HepG2 (cell line): ENCODE data around the gene S100A6. TPM values are rescaled to one million over a fixed set of nuclear protein-coding genes. Genes with fewer than 3 reads are reported as not detected.

Experiments
- CBFB ChIP-seq: sonication (generic); formaldehyde crosslinking; IDR thresholded peaks from 2 replicates; pipeline ENCODE4 v1.4.0; 2020; ENCODE audit warnings: missing genetic modification reagents
- CEBPB ChIP-seq: IDR thresholded peaks from 2 replicates; pipeline ENCODE4 v1.6.1; 2011; ENCODE audit warnings: low read depth, low read length, improper control_type of control experiment, borderline replicate concordance
- CHD4 ChIP-seq: fragments of 200-600 bp; sonication (generic); IDR thresholded peaks from 2 replicates; pipeline ENCODE4 v1.7.0; 2017; ENCODE audit warnings: mild to moderate bottlenecking, low read length, borderline replicate concordance
- FOXA1 ChIP-seq, 2 experiments: fragments of 450-650 bp in 1 of 2; sonication (generic) in 1 of 2; formaldehyde crosslinking in 1 of 2; IDR thresholded peaks; 2 replicates each; pipeline versions ENCODE4 v1.4.0 to v1.6.1; 2016 to 2020; ENCODE audit warnings: missing genetic modification reagents in 1 of 2
- KLF16 ChIP-seq, 2 experiments: sonication (generic) in 1 of 2; formaldehyde crosslinking in 1 of 2; IDR thresholded peaks; 2 replicates each; pipeline versions ENCODE4 v1.6.1 to v1.8.0; 2016 to 2023; ENCODE audit warnings: missing genetic modification reagents in 2 of 2, missing compliant biosample characterization in 1 of 2
- NFIC ChIP-seq: IDR thresholded peaks from 2 replicates; pipeline ENCODE4 v1.6.1; 2012; ENCODE audit warnings: mild to moderate bottlenecking, low read length, inconsistent platforms
- PITX1 ChIP-seq: sonication (generic); formaldehyde crosslinking; IDR thresholded peaks from 2 replicates; pipeline ENCODE4 v1.5.1; 2020; ENCODE audit warnings: mild to moderate bottlenecking, missing genetic modification reagents
- SOX13 ChIP-seq, 3 experiments: fragments of 450-650 bp in 1 of 3; sonication (generic) in 1 of 3; formaldehyde crosslinking in 1 of 3; IDR thresholded peaks in 2 of 3; conservative IDR thresholded peaks in 1 of 3; 2 replicates each; pipeline versions ENCODE4 v1.5.0 to v1.6.1; 2016 to 2020; ENCODE audit warnings: antibody characterized with exemption in 1 of 3, mild to moderate bottlenecking in 1 of 3, missing compliant biosample characterization in 1 of 3, missing genetic modification reagents in 1 of 3, moderate library complexity in 1 of 3
- STAT6 ChIP-seq: sonication (generic); formaldehyde crosslinking; IDR thresholded peaks from 2 replicates; pipeline ENCODE4 v1.4.0; 2020; ENCODE audit warnings: missing genetic modification reagents, mild to moderate bottlenecking, borderline replicate concordance
- ZBTB10 ChIP-seq: sonication (generic); formaldehyde crosslinking; IDR thresholded peaks from 2 replicates; pipeline ENCODE4 v1.4.0; 2020; ENCODE audit warnings: missing genetic modification reagents, borderline replicate concordance
- ZFAT ChIP-seq: sonication (generic); formaldehyde crosslinking; conservative IDR thresholded peaks from 2 replicates; pipeline ENCODE4 v1.8.1; 2023; ENCODE audit warnings: missing genetic modification reagents, inconsistent platforms
- ZNF263 ChIP-seq: sonication (generic); formaldehyde crosslinking; IDR thresholded peaks from 2 replicates; pipeline ENCODE4 v1.4.0; 2020; ENCODE audit warnings: missing genetic modification reagents
- ZNF331 ChIP-seq: sonication (generic); formaldehyde crosslinking; IDR thresholded peaks from 2 replicates; pipeline ENCODE4 v1.4.0; 2020; ENCODE audit warnings: missing genetic modification reagents
- ZNF362 ChIP-seq: sonication (generic); formaldehyde crosslinking; IDR thresholded peaks from 2 replicates; pipeline ENCODE4 v1.4.0; 2020; ENCODE audit warnings: missing genetic modification reagents, mild to moderate bottlenecking, borderline replicate concordance
- ZNF616 ChIP-seq: sonication (generic); formaldehyde crosslinking; IDR thresholded peaks from 2 replicates; pipeline ENCODE4 v1.5.0; 2020; ENCODE audit warnings: low read depth, mild to moderate bottlenecking, missing genetic modification reagents
- polyA plus RNA-seq, 8 experiments: library from polyadenylated mRNA; depleted of rRNA in 3 of 8; stranded (reverse) in 7 of 8; unstranded in 1 of 8; fragments of >200 nt; fragmentation: Illumina TruSeq in 4 of 8; extraction: Trizol in 4 of 8; gene quantifications; 2 replicates each; pipeline versions ENCODE4 v1.2.1 to v1.2.3, GENCODE V29; 2011 to 2016; ENCODE audit warnings: low read depth in 4 of 8, missing spikeins in 1 of 8, mixed read lengths in 1 of 8; ENCODE audit not compliant: insufficient read depth in 1 of 8
- total RNA-seq, 5 experiments: library from RNA; depleted of rRNA; stranded (reverse); fragments of >200 nt; fragmentation: Illumina TruSeq; extraction: Trizol; gene quantifications; 2 replicates each; pipeline ENCODE4 v1.2.3, GENCODE V29; 2016; ENCODE audit warnings: low read depth in 1 of 5
- TF ChIP-seq, protein P1 (sequence below), 2 experiments: sonication (generic) in 1 of 2; formaldehyde crosslinking in 1 of 2; IDR thresholded peaks; 2 replicates each; pipeline versions ENCODE4 v1.4.0 to v1.6.1; 2016 to 2020; ENCODE audit warnings: borderline replicate concordance in 1 of 2, low read depth in 1 of 2, mild to moderate bottlenecking in 1 of 2, missing genetic modification reagents in 1 of 2

S100A6 gene
- total and polyA plus RNA-seq, 2 of the 13 experiments (the other 11 are each of a cell fraction or from before 2014, with no cell fraction given) = 72.9 to 85.0 TPM

GRCh38 chr1:153532769-153533599, 2.8 kb downstream of the S100A6 start (continued):
- TF ChIP-seq PITX1 (CRISPR knock-in tag) (0 out of 2 replicates have a peak, but pooled peaks have one; percentile 24), STAT6 (CRISPR knock-in tag) (no peak), CBFB (CRISPR knock-in tag) (0 out of 2 replicates have a peak, but pooled peaks have one; percentile 29), ZBTB10 (peak; percentile 97), CHD4 (no peak), ZNF331 (CRISPR knock-in tag) (peak; percentile 99), ZNF616 (CRISPR knock-in tag) (no peak), CEBPB (0 out of 2 replicates have a peak, but pooled peaks have one; percentile 34), ZNF362 (CRISPR knock-in tag) (no peak), ZFAT (CRISPR knock-in tag) (no peak), NFIC (no peak), FOXA1 (IDR thresholded peaks at IDR 0.05) (no peak), FOXA1 (CRISPR knock-in tag; IDR thresholded peaks at IDR 0.05) (peak; percentile 92), ZNF263 (CRISPR knock-in tag) (no peak), SOX13 (IDR thresholded peaks at IDR 0.05) (no peak), SOX13 (CRISPR knock-in tag; conservative IDR thresholded peaks at IDR 0.05 in 1 of 2, IDR thresholded peaks at IDR 0.05 in 1 of 2) (peak in 1 of 2 experiments; percentile 47; a peak in 1 of 4 replicates), KLF16 (CRISPR knock-in tag; IDR thresholded peaks at IDR 0.05) (no peak)
- TF ChIP-seq, protein P1, sequence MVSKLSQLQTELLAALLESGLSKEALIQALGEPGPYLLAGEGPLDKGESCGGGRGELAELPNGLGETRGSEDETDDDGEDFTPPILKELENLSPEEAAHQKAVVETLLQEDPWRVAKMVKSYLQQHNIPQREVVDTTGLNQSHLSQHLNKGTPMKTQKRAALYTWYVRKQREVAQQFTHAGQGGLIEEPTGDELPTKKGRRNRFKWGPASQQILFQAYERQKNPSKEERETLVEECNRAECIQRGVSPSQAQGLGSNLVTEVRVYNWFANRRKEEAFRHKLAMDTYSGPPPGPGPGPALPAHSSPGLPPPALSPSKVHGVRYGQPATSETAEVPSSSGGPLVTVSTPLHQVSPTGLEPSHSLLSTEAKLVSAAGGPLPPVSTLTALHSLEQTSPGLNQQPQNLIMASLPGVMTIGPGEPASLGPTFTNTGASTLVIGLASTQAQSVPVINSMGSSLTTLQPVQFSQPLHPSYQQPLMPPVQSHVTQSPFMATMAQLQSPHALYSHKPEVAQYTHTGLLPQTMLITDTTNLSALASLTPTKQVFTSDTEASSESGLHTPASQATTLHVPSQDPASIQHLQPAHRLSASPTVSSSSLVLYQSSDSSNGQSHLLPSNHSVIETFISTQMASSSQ (IDR thresholded peaks at IDR 0.05; ENCODE audit: low read depth) = no peak
- TF ChIP-seq, protein P1 (CRISPR knock-in tag; IDR thresholded peaks at IDR 0.05; ENCODE audit: borderline replicate concordance) = peak; percentile 4; the same call in 1 of the 2 replicates
